Fibroblast of the aortic adventitia (primary cell): ENCODE results near the gene SNX9. TPM values are rescaled to one million over a fixed set of nuclear protein-coding genes. Genes with fewer than 3 reads are reported as not detected.

Experiments
- DNase-seq: peaks from one replicate; pipeline ENCODE4 v3.0.0-alpha.2; 2010; ENCODE audit warnings: low read depth
- H3K4me3 ChIP-seq: 2 replicates; pipeline ENCODE4 v1.5.1; 2011; ENCODE audit warnings: low read depth, mild to moderate bottlenecking, control low read depth, low read length, moderate library complexity
- CTCF ChIP-seq: IDR thresholded peaks from 2 replicates; pipeline ENCODE4 v1.5.1; 2011; ENCODE audit warnings: mild to moderate bottlenecking, low read length, control low read depth, inconsistent platforms; ENCODE audit not compliant: insufficient read depth
- total RNA-seq: library from RNA; depleted of rRNA; stranded (reverse); fragments of >200 nt; gene quantifications from 2 replicates; pipeline ENCODE4 v1.2.3, GENCODE V29; 2012; ENCODE audit warnings: low replicate concordance

SNX9 gene
- total RNA-seq, 1 donor, result 182 TPM

GRCh38 chr6:157779705-157780604, 43.1 kb upstream of the SNX9 start:
- TF ChIP-seq CTCF, result no peak
- peak; percentile 16 for DNase-seq
- H3K4me3 ChIP-seq, result no peak overlapping the region

- no peak for TF ChIP-seq CTCF
These were observed 37.4 kb upstream of the SNX9 start for GRCh38 chr6:157785636-157786035.

DNA sequence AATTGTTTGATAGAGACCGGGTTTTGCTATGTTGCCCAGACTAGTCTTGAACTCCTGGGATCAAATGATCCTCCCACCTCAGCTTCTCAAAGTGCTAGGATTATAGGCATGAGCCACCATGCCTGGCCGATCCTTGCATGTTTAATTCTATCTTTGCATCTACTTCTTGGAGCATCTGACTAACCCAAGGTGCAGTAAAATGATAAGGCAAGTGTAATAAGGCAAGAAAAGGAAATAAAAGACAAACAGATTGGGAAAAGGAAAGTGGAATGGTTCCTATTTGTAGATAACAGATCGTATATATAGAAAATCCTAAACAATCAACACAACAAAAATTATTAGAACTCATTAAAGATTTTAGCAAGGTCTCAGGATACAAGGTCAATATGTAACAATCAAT, 36.8 kb upstream of the SNX9 start:
- H3K4me3 ChIP-seq, result no peak overlapping the region
- no peak for DNase-seq

More at GRCh38 chr6:157785636-157786035, 37.4 kb upstream of the SNX9 start:
- no peak for DNase-seq
- H3K4me3 ChIP-seq, result no peak overlapping the region

DNA sequence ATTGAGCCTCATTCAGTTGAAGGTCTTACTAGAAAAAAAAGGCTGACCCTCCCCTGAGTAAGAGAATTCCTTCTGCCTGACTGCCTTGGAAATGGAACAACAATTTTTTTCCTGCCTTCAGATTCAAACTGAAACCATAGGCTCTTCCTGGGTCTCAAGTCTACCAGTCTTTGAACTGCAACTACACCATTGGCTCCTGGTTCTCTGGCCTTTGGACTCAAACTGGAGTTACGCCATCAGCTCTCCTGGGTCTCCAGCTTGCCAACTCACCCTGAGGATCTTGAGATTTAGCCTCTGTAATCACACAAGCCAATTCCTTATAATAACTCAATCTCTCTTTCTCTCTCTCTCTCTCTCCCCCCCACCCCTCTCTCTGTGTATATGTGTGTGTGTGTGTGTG, 36.0 kb upstream of the SNX9 start:
- no peak for TF ChIP-seq CTCF
- peak; percentile 79 for DNase-seq
- no peak overlapping the region for H3K4me3 ChIP-seq

More for the DNA sequence above, 36.8 kb upstream of the SNX9 start:
- TF ChIP-seq CTCF, result no peak

DNA sequence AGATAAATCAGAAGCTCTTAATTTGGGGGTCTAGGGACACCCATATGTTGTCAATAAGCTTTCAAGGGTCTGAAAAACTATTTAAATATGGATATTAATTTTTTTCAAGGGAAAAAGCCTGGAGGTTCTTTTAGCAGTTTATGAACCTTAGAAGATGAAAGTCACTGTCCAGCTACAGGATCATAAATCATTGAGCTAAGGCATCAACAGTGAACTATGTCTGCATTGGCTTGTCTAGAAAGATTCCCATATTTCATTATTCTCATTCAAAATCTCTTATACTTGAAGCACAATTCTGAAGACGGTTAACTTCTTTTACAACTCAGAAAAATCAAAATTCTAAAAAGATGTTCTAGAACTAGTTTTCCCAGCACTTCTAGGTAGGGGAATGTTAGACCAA, 34.9 kb upstream of the SNX9 start:
- no peak for DNase-seq
- no peak overlapping the region for H3K4me3 ChIP-seq
- no peak for TF ChIP-seq CTCF

DNA sequence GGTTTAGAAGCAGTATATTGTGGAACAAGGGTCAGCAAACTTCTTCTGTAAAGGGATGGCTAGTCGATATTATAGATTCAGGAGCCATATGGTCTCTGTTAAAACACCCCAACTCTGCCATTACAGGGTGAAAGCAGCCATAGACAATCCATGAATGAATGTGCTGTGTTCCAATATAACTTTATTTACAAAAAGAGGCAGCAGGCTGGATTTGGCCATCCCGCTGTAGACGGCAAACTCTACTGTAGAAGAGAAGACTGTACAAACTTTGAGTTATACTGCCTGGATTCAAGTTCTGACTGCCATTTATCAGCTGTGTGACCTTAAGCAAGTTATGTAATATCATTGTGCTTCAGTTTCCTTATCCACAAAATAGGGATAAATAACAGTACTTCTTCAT, 33.7 kb upstream of the SNX9 start:
- DNase-seq, result no peak
- no peak for TF ChIP-seq CTCF
- H3K4me3 ChIP-seq, result no peak overlapping the region

DNA sequence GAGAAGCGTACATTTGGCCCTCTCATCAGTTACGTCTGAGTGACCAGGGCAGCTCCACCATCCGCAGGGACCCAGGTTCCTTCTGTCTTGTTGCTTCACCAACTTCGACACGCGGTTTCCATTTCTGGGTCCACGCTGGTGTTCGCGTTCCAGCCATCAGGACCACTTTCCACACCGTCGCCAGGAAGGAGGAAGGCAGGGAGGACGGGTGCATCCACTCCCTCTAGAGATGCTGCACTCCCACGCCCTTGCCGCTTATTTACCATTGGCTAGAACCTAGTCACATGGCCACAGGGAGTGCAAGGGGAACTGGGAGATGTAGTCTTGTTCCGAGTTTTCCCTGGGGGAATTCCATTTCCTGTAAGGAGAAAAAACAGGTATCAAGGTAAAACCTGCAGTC, 33.2 kb upstream of the SNX9 start:
- no peak overlapping the region for H3K4me3 ChIP-seq
- no peak for TF ChIP-seq CTCF
- DNase-seq, result no peak
